K562 (cell line): ENCODE results near the gene PHF1. TPM values are rescaled to one million over a fixed set of nuclear protein-coding genes. Genes with fewer than 3 reads are reported as not detected.
A peak's percentile ranks its signal among the peaks of the same experiment; 100 is the strongest.

Experiments
- BDP1 ChIP-seq: IDR thresholded peaks from 3 replicates; pipeline ENCODE4 v1.6.1; 2011; ENCODE audit not compliant: insufficient read length, insufficient read depth
- BRD9 ChIP-seq: fragments of 450-650 bp; IDR thresholded peaks from 2 replicates; pipeline ENCODE4 v1.6.1; 2018; ENCODE audit warnings: low read depth; ENCODE audit not compliant: partially characterized antibody
- CTBP1 ChIP-seq: fragments of 450-650 bp; IDR thresholded peaks from 2 replicates; pipeline ENCODE4 v1.6.1; 2016; ENCODE audit warnings: borderline replicate concordance
- EGR1 ChIP-seq: fragments of 450-650 bp; conservative IDR thresholded peaks from 2 replicates; pipeline ENCODE4 v1.6.1; 2017; ENCODE audit warnings: mild to moderate bottlenecking
- FOXJ2 ChIP-seq: fragments of 200-800 bp; sonication (Bioruptor generic); IDR thresholded peaks from 2 replicates; pipeline ENCODE4 v1.6.1; 2016; ENCODE audit warnings: missing genetic modification characterization, missing compliant biosample characterization
- GATAD2A ChIP-seq: fragments of 450-650 bp; IDR thresholded peaks from 2 replicates; pipeline ENCODE4 v1.6.1; 2017
- GTF2A2 ChIP-seq: IDR thresholded peaks from 2 replicates; pipeline ENCODE4 v1.6.1; 2016; ENCODE audit warnings: mild to moderate bottlenecking, missing genetic modification characterization, missing compliant biosample characterization
- HNRNPL ChIP-seq: fragments of 200-400 bp; formaldehyde crosslinking; IDR thresholded peaks from 2 replicates; pipeline ENCODE4 v1.6.1; 2017; ENCODE audit warnings: low read depth, mild to moderate bottlenecking, low read length
- JUNB ChIP-seq: fragments of 450-650 bp; formaldehyde crosslinking; conservative IDR thresholded peaks from 2 replicates; pipeline ENCODE4 v1.4.0; 2020; ENCODE audit warnings: mild to moderate bottlenecking
- LARP7 ChIP-seq: fragments of 450-650 bp; IDR thresholded peaks from 2 replicates; pipeline ENCODE4 v1.6.1; 2016
- LCOR ChIP-seq: sonication (generic); formaldehyde crosslinking; IDR thresholded peaks from 2 replicates; pipeline ENCODE4 v1.8.0; 2022; ENCODE audit warnings: mild to moderate bottlenecking, missing genetic modification reagents
- MYC ChIP-seq, 2 experiments: fragments of 250-450 bp in 1 of 2; sonication (Bioruptor Pico) in 1 of 2; IDR thresholded peaks; 2 replicates each; pipeline versions ENCODE4 v1.5.1 to v1.6.1; 2012 to 2021; ENCODE audit warnings: low read depth in 2 of 2, borderline replicate concordance in 1 of 2, improper control_type of control experiment in 1 of 2, low read length in 1 of 2, mild to moderate bottlenecking in 1 of 2, moderate library complexity in 1 of 2
- NCOA1 ChIP-seq: fragments of 450-650 bp; IDR thresholded peaks from 2 replicates; pipeline ENCODE4 v1.6.1; 2016; ENCODE audit warnings: low read depth
- NCOA4 ChIP-seq: fragments of 450-650 bp; IDR thresholded peaks from 2 replicates; pipeline ENCODE4 v1.6.1; 2018; ENCODE audit warnings: mild to moderate bottlenecking; ENCODE audit not compliant: partially characterized antibody
- NEUROD1 ChIP-seq: fragments of 150-350 bp; IDR thresholded peaks from 2 replicates; pipeline ENCODE4 v1.6.1; 2014; ENCODE audit warnings: borderline replicate concordance, low read length, low read depth; ENCODE audit not compliant: partially characterized antibody
- NFXL1 ChIP-seq: fragments of 450-650 bp; formaldehyde crosslinking; IDR thresholded peaks from 2 replicates; pipeline ENCODE4 v1.4.0; 2021; ENCODE audit warnings: mild to moderate bottlenecking
- OTX1 ChIP-seq: fragments of 450-650 bp; formaldehyde crosslinking; IDR thresholded peaks from 2 replicates; pipeline ENCODE4 v1.4.0; 2022; ENCODE audit warnings: mild to moderate bottlenecking
- PHB ChIP-seq: fragments of 250-450 bp; sonication (Bioruptor Pico); IDR thresholded peaks from 2 replicates; pipeline ENCODE4 v1.5.0; 2021
- POLR2AphosphoS2 ChIP-seq: IDR thresholded peaks from 2 replicates; pipeline ENCODE4 v1.6.1; 2012; ENCODE audit warnings: low read length, improper control_type of control experiment
- VEZF1 ChIP-seq: fragments of 200-800 bp; sonication (Bioruptor generic); IDR thresholded peaks from 2 replicates; pipeline ENCODE4 v1.6.1; 2017; ENCODE audit warnings: missing genetic modification characterization, missing compliant biosample characterization
- ZBTB43 ChIP-seq: sonication (generic); formaldehyde crosslinking; IDR thresholded peaks from 2 replicates; pipeline ENCODE4 v1.8.0; 2023; ENCODE audit warnings: mild to moderate bottlenecking, missing genetic modification reagents
- ZBTB7A ChIP-seq: IDR thresholded peaks from 2 replicates; pipeline ENCODE4 v1.6.1; 2011; ENCODE audit warnings: low read depth, mild to moderate bottlenecking, low read length, moderate library complexity, borderline replicate concordance; ENCODE audit not compliant: control insufficient read depth
- ZNF740 ChIP-seq, 3 experiments: fragments of 200-800 bp in 1 of 3; sonication (Bioruptor generic) in 1 of 3; sonication (generic) in 1 of 3; formaldehyde crosslinking in 1 of 3; IDR thresholded peaks; 2 replicates each; pipeline versions ENCODE4 v1.6.1 to v1.8.0; 2016 to 2022; ENCODE audit warnings: mild to moderate bottlenecking in 2 of 3, missing compliant biosample characterization in 2 of 3, missing genetic modification characterization in 2 of 3, missing genetic modification reagents in 1 of 3
- ZNF778 ChIP-seq: fragments of 450-650 bp; formaldehyde crosslinking; IDR thresholded peaks from 2 replicates; pipeline ENCODE4 v1.4.0; 2020; ENCODE audit warnings: mild to moderate bottlenecking, moderate library complexity
- polyA plus RNA-seq, 8 experiments: library from polyadenylated mRNA; depleted of rRNA in 4 of 8; stranded (reverse) in 5 of 8; unstranded in 3 of 8; fragments of >200 nt; fragmentation: Nextera tagmentation in 2 of 8; fragmentation: Illumina TruSeq in 1 of 8; extraction: Ambion mirVana in 2 of 8; extraction: Trizol in 1 of 8; gene quantifications; 2 replicates each; pipeline versions ENCODE4 v1.2.1 to v1.2.3, GENCODE V29; 2011 to 2014; ENCODE audit warnings: inconsistent platforms in 1 of 8, missing spikeins in 1 of 8
- total RNA-seq, 7 experiments: library from RNA; depleted of rRNA in 6 of 7; stranded (reverse); fragments of >200 nt in 6 of 7; fragmentation: Illumina TruSeq in 2 of 7; extraction: Trizol in 2 of 7; gene quantifications; 2 replicates each; pipeline versions ENCODE4 v1.2.1 to v1.2.3, GENCODE V29; 2011 to 2021; ENCODE audit warnings: low replicate concordance in 1 of 7

The PHF1 gene
- total and polyA plus RNA-seq, 9 of the 15 experiments (the other 6 are each of a cell fraction or from before 2014, with no cell fraction given): 3.7 to 64.2 (median 33.7) TPM

- TF ChIP-seq VEZF1 (CRISPR knock-in tag): peak; percentile 84
- 0 out of 2 replicates have a peak, but pooled peaks have one; percentile 13 for TF ChIP-seq MYC (IDR thresholded peaks at IDR 0.05; ENCODE audit: low read depth, low read length)
- no peak for TF ChIP-seq MYC (CRISPR knock-in tag; IDR thresholded peaks at IDR 0.05; ENCODE audit: borderline replicate concordance, low read depth)
- no peak for TF ChIP-seq ZNF778
- TF ChIP-seq CTBP1: no peak
- TF ChIP-seq ZNF740 (CRISPR knock-in tag; IDR thresholded peaks at IDR 0.05): peak; percentile 80; the same call in 1 of the 2 replicates
- no peak for TF ChIP-seq ZNF740 (tag; IDR thresholded peaks at IDR 0.05)
- 0 out of 2 replicates have a peak, but pooled peaks have one; percentile 22 for TF ChIP-seq NCOA1
- no peak for TF ChIP-seq OTX1 (CRISPR knock-in tag)
- TF ChIP-seq LARP7: 0 out of 2 replicates have a peak, but pooled peaks have one; percentile 53
- TF ChIP-seq JUNB (CRISPR knock-in tag): no peak
- peak; percentile 54; the same call in 1 of the 2 replicates for TF ChIP-seq ZBTB7A
- TF ChIP-seq GTF2A2 (tag): no peak
- TF ChIP-seq LCOR (CRISPR knock-in tag): no peak
- no peak for TF ChIP-seq NCOA4
- TF ChIP-seq FOXJ2 (tag): 0 out of 2 replicates have a peak, but pooled peaks have one; percentile 24
- TF ChIP-seq HNRNPL: no peak
- TF ChIP-seq ZBTB43 (CRISPR knock-in tag): no peak
- TF ChIP-seq PHB (CRISPR knock-in tag): 0 out of 2 replicates have a peak, but pooled peaks have one; percentile 26
- peak; percentile 25; the same call in 1 of the 2 replicates for TF ChIP-seq GATAD2A
- TF ChIP-seq BRD9: peak; percentile 26
- peak; percentile 52; the same call in 1 of the 2 replicates for TF ChIP-seq EGR1
- TF ChIP-seq POLR2AphosphoS2: no peak
- TF ChIP-seq NEUROD1: peak; percentile 17
- no peak for TF ChIP-seq BDP1
- no peak for TF ChIP-seq NFXL1
Measured at GRCh38 chr6:33419580-33420490, 9.0 kb downstream of the PHF1 start, which contains the start of gene SYNGAP1 (continued).
